K562 (cell line): ENCODE data around the gene LZTR1. TPM values are rescaled to one million over a fixed set of nuclear protein-coding genes. Genes with fewer than 3 reads are reported as not detected.

Source experiments
- ATAC-seq: fragments of 200-7000 bp; cut with Tn5 transposase; 3 replicates; pipeline ENCODE4 v1.9.1; 2020; ENCODE audit warnings: moderate library complexity
- BruUV-seq: library from RNA; stranded (reverse); fragments of 400-500 nt; replicated peaks from 2 replicates; lab custom pipeline; 2021; lab: Mats Ljungman, UMichigan
- CTCF ChIA-PET: fragments of 300-600 bp; formaldehyde crosslinking; extraction: SDS; loops from one replicate; lab custom pipeline; 2021; ENCODE audit warnings: low intra/inter-chr PET ratio; lab: Yijun Ruan, JAX
- POLR2A ChIA-PET: fragments of 300-600, 350-650 bp; sonication (Branson Sonifier 250); formaldehyde crosslinking; extraction: SDS; loops from one replicate; lab custom pipeline; 2021; ENCODE audit warnings: antibody characterized with exemption, inconsistent platforms; lab: Yijun Ruan, JAX
- DNase-seq, 4 experiments: peaks; one replicate each; pipeline versions ENCODE4 v3.0.0 to v3.0.0-alpha.2; 2011 to 2018; ENCODE audit warnings: low spot score in 3 of 4, mixed read lengths in 3 of 4; ENCODE audit errors: extremely low read depth in 1 of 4
- FAIRE-seq: peaks from 2 replicates; lab custom pipeline; 2011; peaks lifted over from hg19 to GRCh38; lab: Jason Lieb, UNC
- H2AFZ ChIP-seq: 2 replicates; pipeline ENCODE4 v1.6.0; 2011; ENCODE audit warnings: low read depth, low read length, control low read depth, inconsistent platforms
- H3K27ac ChIP-seq: fragments of 200-600 bp; 3 replicates; pipeline ENCODE4 v1.8.0; 2011; ENCODE audit warnings: low read depth, mild to moderate bottlenecking, control low read depth, inconsistent platforms, low read length, moderate library complexity, mixed read lengths; ENCODE audit errors: extremely low read depth
- H3K27me3 ChIP-seq, 2 experiments: fragments of 300-600 bp in 1 of 2; 2 replicates in 1 of 2; 3 replicates in 1 of 2; pipeline versions ENCODE4 v1.6.0 to v1.8.0; 2011; ENCODE audit warnings: inconsistent platforms in 2 of 2, low read length in 2 of 2, mild to moderate bottlenecking in 1 of 2, mixed read lengths in 1 of 2, moderate library complexity in 1 of 2; ENCODE audit not compliant: control insufficient read depth in 2 of 2, insufficient read depth in 2 of 2
- H3K36me3 ChIP-seq: fragments of 300-600 bp; 3 replicates; pipeline ENCODE4 v1.8.0; 2011; ENCODE audit warnings: mild to moderate bottlenecking, low read length, inconsistent platforms; ENCODE audit not compliant: control insufficient read depth, insufficient read depth
- H3K4me1 ChIP-seq, 2 experiments: fragments of 200-600 bp in 1 of 2; replicated peaks in 1 of 2; 2 replicates in 1 of 2; 3 replicates in 1 of 2; pipeline versions ENCODE4 v1.5.1 to v1.8.0; 2011; ENCODE audit warnings: inconsistent platforms in 2 of 2, low read length in 2 of 2, mild to moderate bottlenecking in 1 of 2, mixed read lengths in 1 of 2, moderate library complexity in 1 of 2; ENCODE audit not compliant: control insufficient read depth in 2 of 2, insufficient read depth in 2 of 2
- H3K4me2 ChIP-seq: 2 replicates; pipeline ENCODE4 v1.6.1; 2011; ENCODE audit warnings: low read length, control low read depth, inconsistent platforms, mixed read lengths; ENCODE audit not compliant: insufficient read depth
- H3K4me3 ChIP-seq: fragments of 200-600 bp; sonication (generic), shearing (Covaris generic); 2 replicates; pipeline ENCODE4 v1.5.1; 2016; ENCODE audit warnings: control low read depth, inconsistent platforms
- H3K79me2 ChIP-seq: fragments of 200-600 bp; 3 replicates; pipeline ENCODE4 v1.8.0; 2011; ENCODE audit warnings: low read length, inconsistent platforms; ENCODE audit not compliant: control insufficient read depth, insufficient read depth
- H3K9ac ChIP-seq, 2 experiments: 2 replicates each; pipeline versions ENCODE4 v1.6.0 to v1.6.1; 2011; ENCODE audit warnings: low read depth in 2 of 2, low read length in 2 of 2, control low read depth in 1 of 2, inconsistent platforms in 1 of 2, mild to moderate bottlenecking in 1 of 2, mixed read lengths in 1 of 2; ENCODE audit not compliant: insufficient read depth in 1 of 2
- H3K9me1 ChIP-seq: one replicate; pipeline ENCODE4 v1.6.0; 2011; ENCODE audit warnings: inconsistent platforms, mild to moderate bottlenecking, low read length, moderate library complexity; ENCODE audit not compliant: control insufficient read depth, insufficient read depth
- H3K9me3 ChIP-seq: replicated peaks from 2 replicates; pipeline ENCODE4 v1.5.1; 2011; ENCODE audit warnings: low read depth, low read length, inconsistent platforms; ENCODE audit not compliant: control insufficient read depth, insufficient read depth
- H4K20me1 ChIP-seq: replicated peaks from 2 replicates; pipeline ENCODE4 v1.6.1; 2011; ENCODE audit warnings: low read length, inconsistent platforms, mixed read lengths; ENCODE audit not compliant: control insufficient read depth, insufficient read depth
- HDAC6 ChIP-seq: IDR thresholded peaks from 2 replicates; pipeline ENCODE4 v1.6.1; 2012; ENCODE audit warnings: low read depth, mild to moderate bottlenecking, control low read depth, inconsistent platforms, low read length, moderate library complexity
- KDM5B ChIP-seq: fragments of 200-600 bp; sonication (generic); IDR thresholded peaks from 2 replicates; pipeline ENCODE4 v1.6.1; 2012; ENCODE audit warnings: low read depth, mild to moderate bottlenecking, moderate library complexity, low read length, control low read depth, inconsistent platforms; ENCODE audit not compliant: insufficient replicate concordance
- MTF1 ChIP-seq: fragments of 250-450 bp; sonication (Bioruptor Pico); IDR thresholded peaks from 2 replicates; pipeline ENCODE4 v1.9.0; 2021; ENCODE audit warnings: moderate library complexity, mild to moderate bottlenecking, inconsistent platforms, borderline replicate concordance
- SRF ChIP-seq, 2 experiments: fragments of 250-450, 450-650 bp in 1 of 2; sonication (Bioruptor Pico) in 1 of 2; sonication (generic) in 1 of 2; formaldehyde crosslinking; IDR thresholded peaks; 2 replicates each; pipeline versions ENCODE4 v1.5.0 to v1.5.1; 2020 to 2022; ENCODE audit warnings: mild to moderate bottlenecking in 1 of 2, missing genetic modification reagents in 1 of 2
- WHSC1 ChIP-seq: IDR thresholded peaks from one replicate; pipeline ENCODE4 v1.6.1; 2012; ENCODE audit warnings: low read length, control low read depth, inconsistent platforms
- ZBTB1 ChIP-seq: sonication (generic); formaldehyde crosslinking; IDR thresholded peaks from 2 replicates; pipeline ENCODE4 v1.8.1; 2023; ENCODE audit warnings: missing genetic modification reagents, low read depth, mild to moderate bottlenecking, borderline replicate concordance
- ZFP1 ChIP-seq: fragments of 450-650 bp; formaldehyde crosslinking; IDR thresholded peaks from 2 replicates; pipeline ENCODE4 v1.4.0; 2020; ENCODE audit warnings: mild to moderate bottlenecking, mixed read lengths
- ZFP30 ChIP-seq: fragments of 250-450 bp; sonication (Bioruptor Pico); IDR thresholded peaks from 2 replicates; pipeline ENCODE4 v1.8.0; 2022; ENCODE audit warnings: moderate library complexity, mild to moderate bottlenecking, inconsistent platforms, borderline replicate concordance
- ZFP36 ChIP-seq: fragments of 150-350 bp; IDR thresholded peaks from 2 replicates; pipeline ENCODE4 v1.6.1; 2018; ENCODE audit warnings: low read length, low read depth; ENCODE audit not compliant: partially characterized antibody
- ZNF197 ChIP-seq: fragments of 200-800 bp; sonication (Bioruptor generic); IDR thresholded peaks from 2 replicates; pipeline ENCODE4 v1.6.1; 2016; ENCODE audit warnings: low read depth, missing genetic modification characterization, missing compliant biosample characterization
- WGBS: fragments of 100-300 bp; shearing (Covaris generic); methylation state at CpG from one replicate; pipeline ENCODE4 v1.1.6; 2016; ENCODE audit warnings: low coverage, mixed read lengths; ENCODE audit not compliant: insufficient coverage; ENCODE audit errors: missing lambda C conversion rate; 5-methylcytosine and 5-hydroxymethylcytosine counted together
- in situ Hi-C: fragments of 300-500 bp; cut with MboI; formaldehyde crosslinking; loops from 4 replicates; pipeline ENCODE4 v1.15.0; 2018; ENCODE audit warnings: inconsistent platforms, mixed read lengths
- intact Hi-C: fragments of 100-400 bp; cut with micrococcal nuclease; formaldehyde crosslinking; loops from 2 replicates; pipeline ENCODE4 v1.14.2; 2022
- polyA plus RNA-seq, 8 experiments: library from polyadenylated mRNA; depleted of rRNA in 4 of 8; stranded (reverse) in 5 of 8; unstranded in 3 of 8; fragments of >200 nt; fragmentation: Nextera tagmentation in 2 of 8; fragmentation: Illumina TruSeq in 1 of 8; extraction: Ambion mirVana in 2 of 8; extraction: Trizol in 1 of 8; gene quantifications; 2 replicates each; pipeline versions ENCODE4 v1.2.1 to v1.2.3, GENCODE V29; 2011 to 2014; ENCODE audit warnings: inconsistent platforms in 1 of 8, missing spikeins in 1 of 8
- total RNA-seq, 7 experiments: library from RNA; depleted of rRNA in 6 of 7; stranded (reverse); fragments of >200 nt in 6 of 7; fragmentation: Illumina TruSeq in 2 of 7; extraction: Trizol in 2 of 7; gene quantifications; 2 replicates each; pipeline versions ENCODE4 v1.2.1 to v1.2.3, GENCODE V29; 2011 to 2021; ENCODE audit warnings: low replicate concordance in 1 of 7
- TF ChIP-seq, protein P1 (sequence below): fragments of 450-650 bp; formaldehyde crosslinking; IDR thresholded peaks from 2 replicates; pipeline ENCODE4 v1.4.0; 2022; ENCODE audit warnings: missing genetic modification characterization
- TF ChIP-seq, protein P2 (sequence below): fragments of 450-650 bp; formaldehyde crosslinking; conservative IDR thresholded peaks from 2 replicates; pipeline ENCODE4 v1.4.0; 2022; ENCODE audit warnings: mild to moderate bottlenecking, missing genetic modification characterization

Gene LZTR1
- total and polyA plus RNA-seq, 9 of the 15 experiments (the other 6 are each of a cell fraction or from before 2014, with no cell fraction given): 2.2 to 135 (median 63.0) TPM

DNA sequence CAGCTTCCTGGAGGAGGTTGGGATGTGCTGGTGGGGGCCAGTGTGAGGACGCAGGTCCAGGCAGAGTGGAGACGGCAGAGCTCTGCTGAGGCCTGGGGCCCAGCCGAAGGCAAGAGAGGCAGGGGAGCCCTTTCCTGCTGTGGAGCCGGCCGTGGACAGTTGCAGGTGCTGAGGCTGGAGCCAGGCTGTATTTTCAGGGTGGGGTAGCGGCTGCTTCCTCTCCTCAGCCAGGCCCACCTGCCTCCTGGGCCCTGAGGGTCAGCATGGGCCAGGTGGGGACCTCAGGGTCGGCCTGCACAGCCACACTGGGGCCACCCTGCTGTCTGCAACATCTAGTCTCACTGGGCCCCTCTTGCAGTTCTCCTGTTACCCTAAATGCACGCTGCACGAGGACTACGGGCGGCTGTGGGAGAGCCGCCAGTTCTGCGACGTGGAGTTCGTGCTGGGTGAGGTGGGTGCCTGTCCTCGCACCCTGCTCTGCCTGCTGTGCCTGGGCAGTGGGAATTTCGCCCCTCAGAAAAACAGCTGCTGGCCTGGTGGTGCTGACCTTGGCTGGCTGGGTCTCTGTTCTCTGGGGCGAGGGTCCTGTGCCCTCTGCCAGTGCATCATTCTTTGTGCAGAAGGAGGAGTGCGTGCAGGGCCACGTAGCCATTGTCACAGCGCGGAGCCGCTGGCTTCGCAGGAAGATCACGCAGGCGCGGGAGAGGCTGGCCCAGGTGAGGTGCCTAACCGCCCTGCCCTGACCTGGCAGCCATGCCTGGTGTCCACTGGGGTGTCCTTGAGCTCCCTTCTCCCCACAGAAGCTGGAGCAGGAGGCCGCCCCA lies 11.4 kb downstream of the LZTR1 start:
- peaks cover 7% of the 10 kb centered on the region for H3K9me1 ChIP-seq
- peaks cover 31% of the 10 kb centered on the region; the same call in 1 of the 2 replicates for H4K20me1 ChIP-seq
- DNase-seq (no peak), ATAC-seq (no peak), FAIRE-seq (no peak)
- peaks cover 0 to 80% of the 10 kb centered on the region in 2 experiments; a peak in 2 of 5 replicates for H3K4me1 ChIP-seq
- H3K36me3 ChIP-seq: peaks cover 95% of the 10 kb centered on the region; the same call in 2 of the 3 replicates
- intact Hi-C loops (no loop called here), in situ Hi-C loops (no loop called here)
- H3K27ac ChIP-seq: no peak overlapping the region
- POLR2A ChIA-PET: interaction anchor here (0.6 to 17.9 kb wide), 7 partner anchors 9 to 111 kb away, joined by 4 to 451 read pairs (median 5); partner anchors contain the start of genes AIFM3, LZTR1, P2RX6 and THAP7
- H3K9ac ChIP-seq: peak overlapping the region in 1 of 2 experiments; percentile 15; a peak in 2 of 4 replicates
- no TSS peak for BruUV-seq
- no peaks in the 10 kb centered on the region for H3K79me2 ChIP-seq
- 92% methylated on average over 29 of the region's 29 CpGs for WGBS
- no peaks in the 10 kb centered on the region for H3K27me3 ChIP-seq
- CTCF ChIA-PET: no interaction called here
- no peak overlapping the region for H2AFZ ChIP-seq
- H3K4me3 ChIP-seq: no peak overlapping the region
- H3K4me2 ChIP-seq: no peak overlapping the region
- no peaks in the 10 kb centered on the region for H3K9me3 ChIP-seq
- 0 out of 4 replicates have a peak, but pooled peaks of 1 of the 2 experiments have one; percentile 16 for TF ChIP-seq SRF (CRISPR knock-in tag; IDR thresholded peaks at IDR 0.05)
- TF ChIP-seq ZBTB1 (CRISPR knock-in tag): no peak
- TF ChIP-seq HDAC6: 0 out of 2 replicates have a peak, but pooled peaks have one; percentile 1
- TF ChIP-seq, protein P1, sequence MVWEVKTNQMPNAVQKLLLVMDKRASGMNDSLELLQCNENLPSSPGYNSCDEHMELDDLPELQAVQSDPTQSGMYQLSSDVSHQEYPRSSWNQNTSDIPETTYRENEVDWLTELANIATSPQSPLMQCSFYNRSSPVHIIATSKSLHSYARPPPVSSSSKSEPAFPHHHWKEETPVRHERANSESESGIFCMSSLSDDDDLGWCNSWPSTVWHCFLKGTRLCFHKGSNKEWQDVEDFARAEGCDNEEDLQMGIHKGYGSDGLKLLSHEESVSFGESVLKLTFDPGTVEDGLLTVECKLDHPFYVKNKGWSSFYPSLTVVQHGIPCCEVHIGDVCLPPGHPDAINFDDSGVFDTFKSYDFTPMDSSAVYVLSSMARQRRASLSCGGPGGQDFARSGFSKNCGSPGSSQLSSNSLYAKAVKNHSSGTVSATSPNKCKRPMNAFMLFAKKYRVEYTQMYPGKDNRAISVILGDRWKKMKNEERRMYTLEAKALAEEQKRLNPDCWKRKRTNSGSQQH: 0 out of 2 replicates have a peak, but pooled peaks have one; percentile 7
- no peak for TF ChIP-seq ZFP36
- TF ChIP-seq WHSC1: peak; percentile 63
- TF ChIP-seq, protein P2, sequence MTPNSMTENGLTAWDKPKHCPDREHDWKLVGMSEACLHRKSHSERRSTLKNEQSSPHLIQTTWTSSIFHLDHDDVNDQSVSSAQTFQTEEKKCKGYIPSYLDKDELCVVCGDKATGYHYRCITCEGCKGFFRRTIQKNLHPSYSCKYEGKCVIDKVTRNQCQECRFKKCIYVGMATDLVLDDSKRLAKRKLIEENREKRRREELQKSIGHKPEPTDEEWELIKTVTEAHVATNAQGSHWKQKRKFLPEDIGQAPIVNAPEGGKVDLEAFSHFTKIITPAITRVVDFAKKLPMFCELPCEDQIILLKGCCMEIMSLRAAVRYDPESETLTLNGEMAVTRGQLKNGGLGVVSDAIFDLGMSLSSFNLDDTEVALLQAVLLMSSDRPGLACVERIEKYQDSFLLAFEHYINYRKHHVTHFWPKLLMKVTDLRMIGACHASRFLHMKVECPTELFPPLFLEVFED (CRISPR knock-in tag): 0 out of 2 replicates have a peak, but pooled peaks have one; percentile 5
- TF ChIP-seq ZNF197: no peak
- TF ChIP-seq ZFP30 (CRISPR knock-in tag): 0 out of 2 replicates have a peak, but pooled peaks have one; percentile 30
- TF ChIP-seq MTF1: 0 out of 2 replicates have a peak, but pooled peaks have one; percentile 57
- TF ChIP-seq ZFP1: 0 out of 2 replicates have a peak, but pooled peaks have one; percentile 24
- TF ChIP-seq KDM5B: peak; percentile 31
